Panc1 (cell line): ENCODE data around the gene HSD17B1. TPM values are rescaled to one million over a fixed set of nuclear protein-coding genes. Genes with fewer than 3 reads are reported as not detected.

Experiments used
- ATAC-seq: fragments of 200-7000 bp; cut with Tn5 transposase; 2 replicates; pipeline ENCODE4 v1.9.1; 2020; ENCODE audit warnings: mild to moderate bottlenecking, moderate library complexity
- BruUV-seq: library from RNA; stranded (reverse); fragments of 400-500 nt; replicated peaks from 2 replicates; lab custom pipeline; 2021; lab: Mats Ljungman, UMichigan
- CTCF ChIA-PET: fragments of 300-600 bp; sonication (Branson Sonifier 250); formaldehyde crosslinking; loops from one replicate; lab custom pipeline; 2022; ENCODE audit warnings: antibody characterized with exemption; lab: Charles Lee
- POLR2A ChIA-PET: fragments of 300-600 bp; sonication (Branson Sonifier 250); formaldehyde crosslinking; loops from one replicate; lab custom pipeline; 2022; ENCODE audit warnings: antibody characterized with exemption; lab: Charles Lee
- DNase-seq: peaks from one replicate; pipeline ENCODE4 v3.0.0-alpha.2; 2010; ENCODE audit warnings: low read depth, low spot score
- H3K27ac ChIP-seq: 2 replicates; pipeline ENCODE4 v1.5.1; 2011; ENCODE audit warnings: mild to moderate bottlenecking, low read length, inconsistent platforms
- H3K27me3 ChIP-seq: fragments of 200-500 bp; sonication (Bioruptor generic); 2 replicates; pipeline ENCODE4 v1.6.0; 2014; ENCODE audit warnings: low read length, inconsistent platforms; ENCODE audit not compliant: control insufficient read depth, insufficient read depth
- H3K36me3 ChIP-seq: fragments of 200-500 bp; sonication (Bioruptor generic); 2 replicates; pipeline ENCODE4 v1.5.1; 2014; ENCODE audit warnings: inconsistent platforms, mild to moderate bottlenecking, low read length, moderate library complexity; ENCODE audit not compliant: control insufficient read depth, insufficient read depth
- H3K4me1 ChIP-seq: 2 replicates; pipeline ENCODE4 v1.5.1; 2011; ENCODE audit warnings: inconsistent platforms, mild to moderate bottlenecking, low read length, moderate library complexity; ENCODE audit not compliant: control insufficient read depth, insufficient read depth
- H3K4me3 ChIP-seq, 2 experiments: 2 replicates each; pipeline ENCODE4 v1.5.1; 2011 to 2012; ENCODE audit warnings: low read depth in 2 of 2, low read length in 2 of 2, mild to moderate bottlenecking in 2 of 2, inconsistent platforms in 1 of 2, moderate library complexity in 1 of 2
- H3K9me3 ChIP-seq: fragments of 200-500 bp; sonication (Bioruptor generic); 2 replicates; pipeline ENCODE4 v1.5.1; 2014; ENCODE audit warnings: low read depth, mild to moderate bottlenecking, inconsistent platforms, low read length, moderate library complexity; ENCODE audit not compliant: control insufficient read depth, insufficient read depth
- POLR2AphosphoS5 ChIP-seq: IDR thresholded peaks from 2 replicates; pipeline ENCODE4 v1.6.1; 2012; ENCODE audit warnings: mild to moderate bottlenecking, low read depth, low read length, moderate library complexity
- SIN3A ChIP-seq: IDR thresholded peaks from 2 replicates; pipeline ENCODE4 v1.6.1; 2012; ENCODE audit warnings: low read depth, mild to moderate bottlenecking, low read length, moderate library complexity, borderline replicate concordance; ENCODE audit not compliant: insufficient read depth
- TCF7L2 ChIP-seq: IDR thresholded peaks from 2 replicates; pipeline ENCODE4 v1.6.1; 2011; ENCODE audit warnings: mild to moderate bottlenecking, low read depth, low read length, inconsistent platforms
- in situ Hi-C: cut with HindIII; loops from 2 replicates; pipeline ENCODE4 v1.10.0; 2016; ENCODE audit warnings: low sequenced_read_pairs, low pct_unique_long_range_greater_than_20kb
- intact Hi-C: fragments of 100-400 bp; cut with micrococcal nuclease; formaldehyde crosslinking; loops from one replicate; pipeline ENCODE4 v1.10.0; 2022; ENCODE audit not compliant: unreplicated experiment
- total RNA-seq: library from RNA; stranded (reverse); gene quantifications from one replicate; pipeline ENCODE4 v1.2.1, GENCODE V29; 2021; ENCODE audit not compliant: unreplicated experiment
- TF ChIP-seq, protein P1 (sequence below), 2 experiments: IDR thresholded peaks; 2 replicates each; pipeline ENCODE4 v1.6.1; 2011 to 2012; ENCODE audit warnings: low read depth in 2 of 2, control low read depth in 1 of 2, low read length in 1 of 2, mild to moderate bottlenecking in 1 of 2, moderate library complexity in 1 of 2; ENCODE audit not compliant: insufficient read depth in 1 of 2
- TF ChIP-seq, protein P2 (sequence below): fragments of 450-650 bp; IDR thresholded peaks from 2 replicates; pipeline ENCODE4 v1.5.1; 2017; ENCODE audit warnings: mild to moderate bottlenecking

HSD17B1 gene
- total RNA-seq, 1 experiment from 2014 or later, result 5.4 TPM

- no peak overlapping the region for H3K4me3 ChIP-seq
- POLR2A ChIA-PET, result no interaction called here
- CTCF ChIA-PET, result no interaction called here
- in situ Hi-C loops (no loop called here), intact Hi-C loops (no loop called here)
- DNase-seq (no peak), ATAC-seq (no peak)
- no peaks in the 10 kb centered on the region for H3K9me3 ChIP-seq
- H3K27ac ChIP-seq, result no peak overlapping the region
- H3K36me3 ChIP-seq, result no peaks in the 10 kb centered on the region
- H3K4me1 ChIP-seq, result peaks cover 22% of the 10 kb centered on the region
- no TSS peak for BruUV-seq
- TF ChIP-seq, protein P1, sequence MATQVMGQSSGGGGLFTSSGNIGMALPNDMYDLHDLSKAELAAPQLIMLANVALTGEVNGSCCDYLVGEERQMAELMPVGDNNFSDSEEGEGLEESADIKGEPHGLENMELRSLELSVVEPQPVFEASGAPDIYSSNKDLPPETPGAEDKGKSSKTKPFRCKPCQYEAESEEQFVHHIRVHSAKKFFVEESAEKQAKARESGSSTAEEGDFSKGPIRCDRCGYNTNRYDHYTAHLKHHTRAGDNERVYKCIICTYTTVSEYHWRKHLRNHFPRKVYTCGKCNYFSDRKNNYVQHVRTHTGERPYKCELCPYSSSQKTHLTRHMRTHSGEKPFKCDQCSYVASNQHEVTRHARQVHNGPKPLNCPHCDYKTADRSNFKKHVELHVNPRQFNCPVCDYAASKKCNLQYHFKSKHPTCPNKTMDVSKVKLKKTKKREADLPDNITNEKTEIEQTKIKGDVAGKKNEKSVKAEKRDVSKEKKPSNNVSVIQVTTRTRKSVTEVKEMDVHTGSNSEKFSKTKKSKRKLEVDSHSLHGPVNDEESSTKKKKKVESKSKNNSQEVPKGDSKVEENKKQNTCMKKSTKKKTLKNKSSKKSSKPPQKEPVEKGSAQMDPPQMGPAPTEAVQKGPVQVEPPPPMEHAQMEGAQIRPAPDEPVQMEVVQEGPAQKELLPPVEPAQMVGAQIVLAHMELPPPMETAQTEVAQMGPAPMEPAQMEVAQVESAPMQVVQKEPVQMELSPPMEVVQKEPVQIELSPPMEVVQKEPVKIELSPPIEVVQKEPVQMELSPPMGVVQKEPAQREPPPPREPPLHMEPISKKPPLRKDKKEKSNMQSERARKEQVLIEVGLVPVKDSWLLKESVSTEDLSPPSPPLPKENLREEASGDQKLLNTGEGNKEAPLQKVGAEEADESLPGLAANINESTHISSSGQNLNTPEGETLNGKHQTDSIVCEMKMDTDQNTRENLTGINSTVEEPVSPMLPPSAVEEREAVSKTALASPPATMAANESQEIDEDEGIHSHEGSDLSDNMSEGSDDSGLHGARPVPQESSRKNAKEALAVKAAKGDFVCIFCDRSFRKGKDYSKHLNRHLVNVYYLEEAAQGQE (IDR thresholded peaks at IDR 0.05; ENCODE audit: insufficient read depth in 1 of 2, low read depth in 2 of 2, low read length in 1 of 2), result no peak
- TF ChIP-seq TCF7L2, result no peak
- no peak for TF ChIP-seq POLR2AphosphoS5
- TF ChIP-seq SIN3A, result no peak
- TF ChIP-seq, protein P2, sequence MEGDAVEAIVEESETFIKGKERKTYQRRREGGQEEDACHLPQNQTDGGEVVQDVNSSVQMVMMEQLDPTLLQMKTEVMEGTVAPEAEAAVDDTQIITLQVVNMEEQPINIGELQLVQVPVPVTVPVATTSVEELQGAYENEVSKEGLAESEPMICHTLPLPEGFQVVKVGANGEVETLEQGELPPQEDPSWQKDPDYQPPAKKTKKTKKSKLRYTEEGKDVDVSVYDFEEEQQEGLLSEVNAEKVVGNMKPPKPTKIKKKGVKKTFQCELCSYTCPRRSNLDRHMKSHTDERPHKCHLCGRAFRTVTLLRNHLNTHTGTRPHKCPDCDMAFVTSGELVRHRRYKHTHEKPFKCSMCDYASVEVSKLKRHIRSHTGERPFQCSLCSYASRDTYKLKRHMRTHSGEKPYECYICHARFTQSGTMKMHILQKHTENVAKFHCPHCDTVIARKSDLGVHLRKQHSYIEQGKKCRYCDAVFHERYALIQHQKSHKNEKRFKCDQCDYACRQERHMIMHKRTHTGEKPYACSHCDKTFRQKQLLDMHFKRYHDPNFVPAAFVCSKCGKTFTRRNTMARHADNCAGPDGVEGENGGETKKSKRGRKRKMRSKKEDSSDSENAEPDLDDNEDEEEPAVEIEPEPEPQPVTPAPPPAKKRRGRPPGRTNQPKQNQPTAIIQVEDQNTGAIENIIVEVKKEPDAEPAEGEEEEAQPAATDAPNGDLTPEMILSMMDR, result no peak
- H3K27me3 ChIP-seq, result no peaks in the 10 kb centered on the region
Observed at GRCh38 chr17:42513686-42514085, 39.0 kb upstream of the HSD17B1 start.

GRCh38 chr17:42514279-42514678 lies 38.4 kb upstream of the HSD17B1 start:
- no peaks in the 10 kb centered on the region for H3K9me3 ChIP-seq
- TF ChIP-seq, protein P1 (IDR thresholded peaks at IDR 0.05; ENCODE audit: insufficient read depth in 1 of 2, low read depth in 2 of 2, low read length in 1 of 2), result no peak
- TF ChIP-seq TCF7L2, result no peak
- TF ChIP-seq SIN3A, result no peak
- TF ChIP-seq, protein P2, result no peak
- TF ChIP-seq POLR2AphosphoS5, result no peak
- H3K4me3 ChIP-seq, result no peak overlapping the region
- BruUV-seq, result no TSS peak
- H3K27ac ChIP-seq, result no peak overlapping the region
- ATAC-seq (no peak), DNase-seq (no peak)
- in situ Hi-C loops (no loop called here), intact Hi-C loops (no loop called here)
- H3K4me1 ChIP-seq, result peaks cover 28% of the 10 kb centered on the region
- POLR2A ChIA-PET, result no interaction called here
- H3K27me3 ChIP-seq, result no peaks in the 10 kb centered on the region
- CTCF ChIA-PET, result no interaction called here
- no peaks in the 10 kb centered on the region for H3K36me3 ChIP-seq
